HG03521 (cell line): Measurements from ENCODE around the gene SMOC1.

ENCODE experiments used
- ATAC-seq: cut with Tn5 transposase; IDR thresholded peaks from one replicate; pipeline ENCODE4 v1.9.1; 2021; ENCODE audit warnings: mild to moderate bottlenecking, moderate library complexity; ENCODE audit not compliant: unreplicated experiment

Gene SMOC1

DNA sequence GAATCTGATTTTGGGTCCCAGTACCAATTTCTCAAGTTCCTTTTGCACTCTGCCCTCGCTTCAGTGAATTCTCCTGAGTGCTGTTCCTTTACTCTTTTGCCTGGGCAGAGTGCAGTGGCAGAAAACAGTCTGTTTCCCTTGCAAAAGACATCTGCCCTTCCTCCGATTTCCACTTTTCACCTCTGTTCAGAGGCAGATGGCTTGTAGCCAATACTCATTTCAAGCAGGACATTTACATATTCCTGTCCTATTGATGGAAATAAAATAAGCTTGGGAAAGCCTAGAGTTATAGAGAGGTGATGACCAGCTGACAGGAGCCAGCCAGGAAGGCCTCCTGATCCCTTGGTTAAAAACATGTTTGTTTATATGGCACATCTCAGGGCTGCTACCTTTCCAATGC lies 198.5 kb downstream of the SMOC1 start:
- no peak for ATAC-seq

DNA sequence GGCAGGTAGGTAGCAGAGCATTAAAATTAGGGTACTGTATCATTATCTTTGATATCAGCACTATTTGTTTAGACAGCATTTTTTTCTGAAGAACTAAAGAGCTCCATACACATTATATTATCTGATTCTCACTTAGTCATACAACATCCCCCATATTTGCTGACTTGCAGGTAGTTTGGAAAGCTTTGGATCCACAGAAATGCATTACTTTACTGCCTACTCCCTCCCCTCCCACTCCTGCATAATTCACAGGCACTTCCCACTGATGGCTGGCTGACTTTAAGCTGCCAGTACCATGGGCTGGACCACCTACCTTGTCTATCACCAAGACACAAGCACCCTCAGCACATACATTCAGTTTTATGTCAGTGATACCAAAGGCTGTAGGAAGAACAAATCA lies 199.1 kb downstream of the SMOC1 start:
- ATAC-seq: no peak

DNA sequence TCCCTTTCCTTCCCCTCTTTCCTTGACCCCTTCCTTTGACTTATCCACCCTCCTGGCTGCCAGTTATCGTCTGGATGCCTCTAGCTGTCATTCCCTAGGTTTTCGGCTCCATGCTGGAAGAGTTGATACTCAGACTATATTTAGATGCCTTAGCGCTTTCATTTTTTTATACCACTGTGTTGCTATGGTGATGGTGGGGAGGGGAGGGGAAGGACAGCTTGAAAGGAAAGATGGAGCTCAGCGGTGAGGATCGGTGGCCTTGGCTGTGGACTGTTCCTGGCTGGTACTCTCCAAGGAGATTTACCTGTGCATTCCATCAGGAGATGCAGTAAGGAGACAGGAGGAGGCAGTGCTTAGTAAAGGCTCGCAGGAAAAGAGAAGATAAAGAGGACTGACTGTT lies 200.9 kb downstream of the SMOC1 start:
- no peak for ATAC-seq
